Measurements from ENCODE around the gene LRRC56. TPM values are rescaled to one million over a fixed set of nuclear protein-coding genes. Genes with fewer than 3 reads are reported as not detected.

The LRRC56 gene
- total and polyA plus RNA-seq, 2 donors from 2014 or later, result 1.2 to 7.7 TPM

GRCh38 chr11:504994-505344 is 32.4 kb upstream of the LRRC56 start:
- intact Hi-C loops (cut with DNase I), result no loop called here
- Histone ChIP-seq H3K27me3 (ENCODE audit: control insufficient read depth, insufficient read depth, low read length) (no peaks in the 10 kb centered on the region), H3K4me1 (ENCODE audit: control insufficient read depth in 2 of 3, insufficient read depth in 2 of 3, low read depth in 1 of 3, low read length in 3 of 3) (peaks cover 2 to 15% (median 9%) of the 10 kb centered on the region in 3 donors), H3K9ac (ENCODE audit: low read length in 3 of 3) (peak overlapping the region in 1 of 3 donors; percentile 35), H3K36me3 (ENCODE audit: control insufficient read depth in 2 of 3, insufficient read depth in 3 of 3, low read length in 3 of 3) (peaks cover 2 to 10% (median 4%) of the 10 kb centered on the region in 3 donors), H3K4me3 (ENCODE audit: low read length in 3 of 3) (peak overlapping the region in 2 of 3 donors; percentile 26 to 95), H3K9me3 (ENCODE audit: control insufficient read depth in 2 of 3, insufficient read depth in 1 of 3, low read length in 3 of 3) (no peaks in the 10 kb centered on the region), H3K27ac (ENCODE audit: low read depth in 2 of 2, low read length in 2 of 2) (no peak overlapping the region)
- DNase-seq (no peak), FAIRE-seq (no peak)
- TF ChIP-seq CTCF (IDR thresholded peaks at IDR 0.05; ENCODE audit: borderline replicate concordance, extremely low read depth, insufficient read depth), result no peak

- H3K9me3 ChIP-seq (ENCODE audit: control insufficient read depth in 2 of 3, insufficient read depth in 1 of 3, low read length in 3 of 3), result no peaks in the 10 kb centered on the region
- DNase-seq (peak; percentile 97 to 100 (median 98)), FAIRE-seq (no peak)
- peak; percentile 25 for TF ChIP-seq CTCF (IDR thresholded peaks at IDR 0.05; ENCODE audit: borderline replicate concordance, extremely low read depth, insufficient read depth)
- peak overlapping the region; percentile 96 to 99 for H3K27ac ChIP-seq (ENCODE audit: low read depth in 2 of 2, low read length in 2 of 2)
- intact Hi-C loops (cut with DNase I), result no loop called here
- no peaks in the 10 kb centered on the region for H3K27me3 ChIP-seq (ENCODE audit: control insufficient read depth, insufficient read depth, low read length)
- H3K36me3 ChIP-seq (ENCODE audit: control insufficient read depth in 2 of 3, insufficient read depth in 3 of 3, low read length in 3 of 3), result peaks cover 0 to 3% (median 2%) of the 10 kb centered on the region in 3 donors
- peaks cover 2 to 15% (median 9%) of the 10 kb centered on the region in 3 donors for H3K4me1 ChIP-seq (ENCODE audit: control insufficient read depth in 2 of 3, insufficient read depth in 2 of 3, low read depth in 1 of 3, low read length in 3 of 3)
- peak overlapping the region; percentile 74 to 99 (median 91) for H3K9ac ChIP-seq (ENCODE audit: low read length in 3 of 3)
- peak overlapping the region; percentile 74 to 95 (median 78) for H3K4me3 ChIP-seq (ENCODE audit: low read length in 3 of 3)
Observed at GRCh38 chr11:506238-506994, 30.9 kb upstream of the LRRC56 start.

GRCh38 chr11:506995-507726 is 30.2 kb upstream of the LRRC56 start, which contains the start of gene RNH1:
RNH1 (minus strand) TSS chr11:507242; CDS start chr11:502162, 5,080 bp downstream.
- TF ChIP-seq CTCF (IDR thresholded peaks at IDR 0.05; ENCODE audit: borderline replicate concordance, extremely low read depth, insufficient read depth), result peak; percentile 1
- no peak for FAIRE-seq
- Histone ChIP-seq H3K36me3 (ENCODE audit: control insufficient read depth in 2 of 3, insufficient read depth in 3 of 3, low read length in 3 of 3) (peaks cover 0 to 3% (median 3%) of the 10 kb centered on the region in 3 donors), H3K27me3 (ENCODE audit: control insufficient read depth, insufficient read depth, low read length) (no peaks in the 10 kb centered on the region), H3K27ac (ENCODE audit: low read depth in 2 of 2, low read length in 2 of 2) (peak within 1 kb of the TSS; percentile 96 to 99), H3K9ac (ENCODE audit: low read length in 3 of 3) (peak within 1 kb of the TSS; percentile 74 to 99 (median 91)), H3K9me3 (ENCODE audit: control insufficient read depth in 2 of 3, insufficient read depth in 1 of 3, low read length in 3 of 3) (no peaks in the 10 kb centered on the region), H3K4me3 (ENCODE audit: low read length in 3 of 3) (peak within 1 kb of the TSS; percentile 74 to 95 (median 78)), H3K4me1 (ENCODE audit: control insufficient read depth in 2 of 3, insufficient read depth in 2 of 3, low read depth in 1 of 3, low read length in 3 of 3) (peaks cover 2 to 15% (median 9%) of the 10 kb centered on the region in 3 donors)
- DNase-seq, result peak; percentile 97 to 100 (median 98)
- intact Hi-C loops (cut with DNase I), result no loop called here
